ENCODE results near the gene PDCD4. TPM values are rescaled to one million over a fixed set of nuclear protein-coding genes. Genes with fewer than 3 reads are reported as not detected.

The PDCD4 gene
- total and polyA plus RNA-seq, 9 of the 15 experiments (the other 6 are each of a cell fraction or from before 2014, with no cell fraction given): 12.9 to 44.1 (median 33.7) TPM

- TF ChIP-seq PATZ1 (CRISPR knock-in tag; IDR thresholded peaks at IDR 0.05; ENCODE audit: borderline replicate concordance) (no peak), ATF4 (CRISPR knock-in tag; IDR thresholded peaks at IDR 0.05) (no peak), DIDO1 (tag; IDR thresholded peaks at IDR 0.05; ENCODE audit: low read depth) (no peak), TSC22D4 (tag; IDR thresholded peaks at IDR 0.05) (no peak), ZBTB1 (CRISPR knock-in tag; IDR thresholded peaks at IDR 0.05; ENCODE audit: borderline replicate concordance, low read depth) (no peak), NFE2L1 (tag; IDR thresholded peaks at IDR 0.05; ENCODE audit: borderline replicate concordance, low read depth) (no peak), CHAMP1 (IDR thresholded peaks at IDR 0.05) (no peak), BMI1 (IDR thresholded peaks at IDR 0.05; ENCODE audit: low read length) (no peak), ZNF121 (CRISPR knock-in tag; conservative IDR thresholded peaks at IDR 0.05) (no peak), MEF2D (tag; conservative IDR thresholded peaks at IDR 0.05; ENCODE audit: low read depth) (no peak)
Observed at GRCh38 chr10:110853921-110854605, 17.7 kb upstream of the PDCD4 start (continued).
